ENCODE results near the gene SHC3. TPM values are rescaled to one million over a fixed set of nuclear protein-coding genes. Genes with fewer than 3 reads are reported as not detected.

Gene SHC3
- total RNA-seq, 2 donors from 2014 or later: 1.0 to 1.7 TPM

DNA sequence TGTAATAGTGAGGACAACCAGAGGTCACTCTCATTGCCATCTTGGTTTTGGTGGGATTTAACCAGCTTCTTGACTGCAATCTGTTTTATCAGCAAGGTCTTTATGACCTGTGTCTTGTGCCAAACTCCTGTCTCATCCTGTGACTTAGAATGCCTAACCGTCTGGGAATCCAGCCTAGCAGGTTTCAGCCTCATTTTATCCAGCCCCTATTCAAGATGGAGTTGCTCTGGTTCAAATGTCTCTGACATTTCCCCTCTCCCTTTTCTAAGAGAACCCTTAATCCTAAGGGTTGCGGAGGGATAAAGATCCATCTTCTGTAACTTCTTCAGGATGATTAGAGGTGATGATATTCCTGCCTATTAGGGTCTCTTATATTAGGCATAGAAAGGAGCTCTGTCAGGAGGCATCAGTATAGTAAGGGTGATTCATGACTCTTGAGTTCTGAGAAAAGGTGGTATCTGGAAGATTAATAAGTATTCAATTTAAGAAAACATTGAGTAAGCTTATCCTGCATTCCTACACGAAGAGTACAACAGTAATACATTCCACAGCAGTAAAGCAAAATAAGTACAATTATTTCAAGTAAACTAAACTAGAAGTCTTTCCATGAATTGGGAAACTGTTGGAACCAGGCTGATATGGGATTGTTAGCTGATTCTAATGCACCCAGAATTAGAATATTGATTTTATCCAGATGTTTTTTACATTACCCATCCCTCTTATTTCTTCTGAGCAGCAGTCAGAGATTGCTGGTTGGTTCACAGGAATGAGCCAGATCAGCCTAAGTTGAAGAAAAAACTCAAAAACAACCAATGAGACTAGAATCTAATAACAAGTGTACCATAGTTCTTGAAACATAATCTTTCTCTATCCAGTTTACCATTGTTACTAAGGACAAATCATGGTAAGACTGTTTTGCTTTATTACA, 39.9 kb downstream of the SHC3 start:
- Histone ChIP-seq H3K4me1 (peaks cover 0 to 6% of the 10 kb centered on the region in 2 donors), H3K9me3 (no peaks in the 10 kb centered on the region), H3K4me3 (no peak overlapping the region), H3K36me3 (no peaks in the 10 kb centered on the region), H3K27ac (no peak overlapping the region), H3K27me3 (no peaks in the 10 kb centered on the region)
- TF ChIP-seq, protein P1, sequence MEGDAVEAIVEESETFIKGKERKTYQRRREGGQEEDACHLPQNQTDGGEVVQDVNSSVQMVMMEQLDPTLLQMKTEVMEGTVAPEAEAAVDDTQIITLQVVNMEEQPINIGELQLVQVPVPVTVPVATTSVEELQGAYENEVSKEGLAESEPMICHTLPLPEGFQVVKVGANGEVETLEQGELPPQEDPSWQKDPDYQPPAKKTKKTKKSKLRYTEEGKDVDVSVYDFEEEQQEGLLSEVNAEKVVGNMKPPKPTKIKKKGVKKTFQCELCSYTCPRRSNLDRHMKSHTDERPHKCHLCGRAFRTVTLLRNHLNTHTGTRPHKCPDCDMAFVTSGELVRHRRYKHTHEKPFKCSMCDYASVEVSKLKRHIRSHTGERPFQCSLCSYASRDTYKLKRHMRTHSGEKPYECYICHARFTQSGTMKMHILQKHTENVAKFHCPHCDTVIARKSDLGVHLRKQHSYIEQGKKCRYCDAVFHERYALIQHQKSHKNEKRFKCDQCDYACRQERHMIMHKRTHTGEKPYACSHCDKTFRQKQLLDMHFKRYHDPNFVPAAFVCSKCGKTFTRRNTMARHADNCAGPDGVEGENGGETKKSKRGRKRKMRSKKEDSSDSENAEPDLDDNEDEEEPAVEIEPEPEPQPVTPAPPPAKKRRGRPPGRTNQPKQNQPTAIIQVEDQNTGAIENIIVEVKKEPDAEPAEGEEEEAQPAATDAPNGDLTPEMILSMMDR (IDR thresholded peaks at IDR 0.05): no peak
- DNase-seq (ENCODE audit: low spot score): no peak

DNA sequence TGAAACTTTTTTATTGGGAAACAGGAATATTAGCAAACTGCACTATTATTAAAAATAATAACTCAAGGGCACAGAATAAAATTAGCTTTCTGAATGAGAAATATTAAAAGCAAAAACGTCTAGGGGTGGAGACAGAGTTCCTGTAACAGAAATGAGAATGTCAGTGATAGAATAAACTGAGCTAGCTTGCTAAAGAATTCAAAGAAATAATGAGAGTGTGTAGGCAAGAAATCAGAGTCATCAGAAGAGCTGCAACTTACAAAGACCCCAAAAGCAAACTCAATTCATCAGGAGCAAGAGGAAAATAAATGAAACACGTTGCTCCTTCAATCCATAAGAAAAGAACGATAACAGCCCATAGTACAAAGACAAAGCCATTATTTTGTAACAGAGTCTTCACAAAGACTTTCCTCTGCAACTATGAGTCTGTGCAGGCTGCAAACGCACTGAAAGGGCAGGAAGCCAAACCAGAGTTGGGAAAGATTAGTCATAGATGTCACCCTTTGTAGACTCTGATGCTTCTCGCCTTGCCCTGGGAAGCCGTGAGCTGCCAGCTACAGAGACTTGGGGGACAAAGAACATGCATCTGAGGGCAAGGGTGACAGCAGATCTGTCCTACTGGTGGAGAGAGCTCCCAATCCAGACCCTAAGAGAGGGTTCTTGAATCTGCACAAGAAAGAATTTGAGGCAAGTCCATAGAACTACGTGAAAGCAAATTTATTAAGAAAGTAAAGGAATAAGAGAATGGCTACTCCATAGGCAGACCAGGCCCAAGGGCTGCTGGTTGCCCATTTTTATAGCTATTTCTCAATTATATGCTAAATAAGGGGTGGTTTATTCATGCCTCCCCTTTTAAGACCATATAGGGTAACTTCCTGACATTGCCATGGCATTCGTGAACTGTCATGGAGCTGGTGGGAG, 40.8 kb downstream of the SHC3 start:
- Histone ChIP-seq H3K36me3 (no peaks in the 10 kb centered on the region), H3K9me3 (no peaks in the 10 kb centered on the region), H3K27ac (no peak overlapping the region), H3K27me3 (no peaks in the 10 kb centered on the region), H3K4me3 (no peak overlapping the region), H3K4me1 (peaks cover 0 to 6% of the 10 kb centered on the region in 2 donors)
- peak; percentile 86 for DNase-seq (ENCODE audit: low spot score)
- TF ChIP-seq, protein P1 (IDR thresholded peaks at IDR 0.05): no peak

DNA sequence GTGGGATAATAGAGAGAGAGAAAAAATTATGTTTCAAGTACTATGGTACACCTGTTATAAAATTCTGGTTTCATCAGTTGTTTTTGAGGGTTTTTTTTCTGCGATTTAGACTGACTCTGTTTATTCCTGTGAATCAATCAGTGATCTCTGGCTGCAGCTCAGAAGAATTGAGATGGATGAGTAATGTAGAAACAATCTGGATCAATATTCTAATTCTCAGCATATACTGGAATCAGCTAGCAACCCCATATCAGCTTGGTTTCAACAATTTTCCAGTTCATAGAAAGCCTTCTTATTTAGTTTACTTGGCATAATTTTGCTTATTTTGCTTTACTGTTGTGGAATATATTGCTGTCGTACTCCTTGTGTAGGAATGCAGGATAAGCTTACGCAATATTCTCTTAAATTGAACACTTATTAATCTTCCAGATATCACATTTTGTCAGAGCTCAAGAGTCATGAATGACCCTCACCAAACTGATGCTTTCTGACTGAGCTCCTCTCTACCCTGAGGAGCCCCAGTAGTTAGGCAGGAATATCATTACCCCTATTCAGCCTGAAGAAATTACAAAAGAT, 42.9 kb downstream of the SHC3 start:
- no peak for DNase-seq (ENCODE audit: low spot score)
- Histone ChIP-seq H3K4me3 (no peak overlapping the region), H3K36me3 (no peaks in the 10 kb centered on the region), H3K9me3 (no peaks in the 10 kb centered on the region), H3K4me1 (peaks cover 0 to 6% of the 10 kb centered on the region in 2 donors), H3K27me3 (no peaks in the 10 kb centered on the region), H3K27ac (no peak overlapping the region)
- TF ChIP-seq, protein P1 (IDR thresholded peaks at IDR 0.05): no peak

DNA sequence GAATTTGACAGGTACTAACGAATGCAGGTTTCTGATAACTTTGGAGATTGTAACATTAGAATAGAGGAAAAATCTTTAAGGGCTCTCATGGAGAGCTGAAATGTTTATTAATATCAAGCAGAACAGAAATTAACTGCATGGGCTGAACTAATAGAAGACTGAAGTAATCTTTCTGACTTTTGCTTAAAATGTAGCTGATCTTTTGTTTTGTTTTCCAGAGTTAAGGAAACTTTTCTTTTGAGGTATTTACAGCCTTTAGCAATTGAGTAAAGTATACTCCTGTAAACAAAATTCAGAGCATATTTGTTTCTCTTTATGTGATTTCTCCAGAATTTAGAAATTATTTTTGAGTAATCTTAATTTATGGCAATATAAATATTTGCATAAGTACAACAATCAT, 43.9 kb downstream of the SHC3 start:
- Histone ChIP-seq H3K36me3 (no peaks in the 10 kb centered on the region), H3K4me1 (peaks cover 0 to 6% of the 10 kb centered on the region in 2 donors), H3K27me3 (no peaks in the 10 kb centered on the region), H3K27ac (no peak overlapping the region), H3K9me3 (no peaks in the 10 kb centered on the region), H3K4me3 (no peak overlapping the region)
- no peak for DNase-seq (ENCODE audit: low spot score)
- TF ChIP-seq, protein P1 (IDR thresholded peaks at IDR 0.05): no peak

DNA sequence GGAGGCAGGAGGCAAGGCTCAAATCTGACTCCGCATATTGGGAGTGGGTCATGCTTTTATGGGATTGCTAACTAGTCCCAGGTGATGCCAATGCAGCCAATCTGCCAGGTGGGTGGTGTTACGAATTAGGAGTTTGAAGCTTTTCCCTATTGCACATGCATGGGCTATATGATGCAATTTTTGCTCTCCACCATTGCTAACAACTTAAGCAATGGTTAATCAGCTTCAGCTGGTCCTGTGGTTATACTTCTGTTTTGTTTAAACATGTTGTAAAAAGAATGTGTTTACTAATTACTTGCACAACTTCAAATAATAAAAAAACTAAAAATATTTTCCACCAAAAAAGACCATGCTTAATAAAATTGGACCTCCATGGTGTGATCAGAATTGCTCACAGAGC, 55.7 kb downstream of the SHC3 start:
- H3K27me3 ChIP-seq: no peaks in the 10 kb centered on the region
- no peaks in the 10 kb centered on the region for H3K9me3 ChIP-seq
- H3K36me3 ChIP-seq: no peaks in the 10 kb centered on the region
- H3K27ac ChIP-seq: no peak overlapping the region
- no peaks in the 10 kb centered on the region for H3K4me1 ChIP-seq
- TF ChIP-seq, protein P1 (IDR thresholded peaks at IDR 0.05): no peak
- H3K4me3 ChIP-seq: no peak overlapping the region
- no peak for DNase-seq (ENCODE audit: low spot score)

Data from right atrium auricular region (tissue), 2 donors.